ENCODE data around the gene CRHR2.

DNA sequence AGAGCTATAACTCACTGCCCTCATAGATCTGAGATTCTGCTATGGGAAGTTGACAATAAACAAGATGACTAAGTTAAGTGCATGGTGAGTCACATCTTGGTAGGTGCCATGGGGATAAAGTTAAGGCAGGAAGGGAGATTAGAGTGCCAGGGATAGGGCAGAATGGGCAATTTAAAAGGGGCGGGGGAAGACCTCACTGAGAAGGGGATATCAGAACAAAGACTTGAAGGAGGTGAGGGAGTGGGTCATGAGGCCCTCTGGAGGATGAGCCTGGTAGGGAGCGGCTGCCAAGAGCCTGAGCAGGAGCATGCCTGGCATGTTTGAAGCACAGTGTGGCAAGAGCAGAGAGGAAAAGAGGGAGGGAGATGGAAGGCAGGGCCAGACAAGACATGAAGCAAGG lies 34.9 kb upstream of the CRHR2 start:
- TF ChIP-seq CTCF (IDR thresholded peaks at IDR 0.05; ENCODE audit: low read length) (peak; percentile 14; the same call in 1 of the 2 replicates), EZH2 (IDR thresholded peaks at IDR 0.05; ENCODE audit: borderline replicate concordance, low read length) (no peak)
